IMR-90 (cell line): ENCODE results near the gene ZNF467. TPM values are rescaled to one million over a fixed set of nuclear protein-coding genes. Genes with fewer than 3 reads are reported as not detected.

ENCODE experiments used
- ATAC-seq: fragments of 200-7000 bp; cut with Tn5 transposase; 2 replicates; pipeline ENCODE4 v1.9.1; 2020; ENCODE audit warnings: low read depth, mild to moderate bottlenecking, moderate library complexity
- BruUV-seq: library from RNA; stranded (reverse); fragments of 400-500 nt; replicated peaks from 2 replicates; lab custom pipeline; 2021; lab: Mats Ljungman, UMichigan
- CTCF ChIA-PET: fragments of 300-600 bp; formaldehyde crosslinking; extraction: SDS; loops from one replicate; lab custom pipeline; 2021; ENCODE audit warnings: antibody characterized with exemption; lab: Yijun Ruan, JAX
- POLR2A ChIA-PET: fragments of 300-600 bp; sonication (Branson Sonifier 250); formaldehyde crosslinking; loops from one replicate; lab custom pipeline; 2022; ENCODE audit warnings: antibody characterized with exemption; ENCODE audit not compliant: unreplicated experiment; lab: Charles Lee
- DNase-seq: peaks from one replicate; pipeline ENCODE4 v3.0.0; 2013
- H2AFZ ChIP-seq: replicated peaks from 2 replicates; pipeline ENCODE3; 2013; ENCODE audit warnings: low read length, mild to moderate bottlenecking; ENCODE audit not compliant: poor library complexity
- H2AK5ac ChIP-seq: 2 replicates; pipeline ENCODE4 v1.6.1; 2013; ENCODE audit warnings: low read depth, low read length, inconsistent platforms
- H2AK9ac ChIP-seq: replicated peaks from 2 replicates; pipeline ENCODE3; 2013; ENCODE audit warnings: mild to moderate bottlenecking, low read depth, low read length, moderate library complexity; ENCODE audit not compliant: poor library complexity
- H2BK120ac ChIP-seq: 2 replicates; pipeline ENCODE4 v1.6.1; 2013; ENCODE audit warnings: low read depth, low read length, inconsistent platforms
- H2BK15ac ChIP-seq: 3 replicates; pipeline ENCODE4 v1.6.1; 2013; ENCODE audit warnings: low read depth, low read length, inconsistent platforms
- H2BK20ac ChIP-seq: 2 replicates; pipeline ENCODE4 v1.6.1; 2013; ENCODE audit warnings: low read depth, mild to moderate bottlenecking, inconsistent platforms, low read length, moderate library complexity
- H2BK5ac ChIP-seq: 2 replicates; pipeline ENCODE4 v1.6.1; 2013; ENCODE audit warnings: mild to moderate bottlenecking, low read depth, low read length, inconsistent platforms; ENCODE audit not compliant: poor library complexity, severe bottlenecking
- H3K14ac ChIP-seq: replicated peaks from 2 replicates; pipeline ENCODE4 v1.6.1; 2013; ENCODE audit warnings: low read depth, low read length, inconsistent platforms
- H3K18ac ChIP-seq: 2 replicates; pipeline ENCODE4 v1.6.1; 2013; ENCODE audit warnings: low read depth, low read length, control low read depth
- H3K23ac ChIP-seq: 2 replicates; pipeline ENCODE4 v1.6.1; 2013; ENCODE audit warnings: low read depth, low read length, inconsistent platforms
- H3K27ac ChIP-seq: 2 replicates; pipeline ENCODE4 v1.5.1; 2013; ENCODE audit warnings: mild to moderate bottlenecking, control low read depth, low read length; ENCODE audit not compliant: insufficient read depth
- H3K27me3 ChIP-seq: 2 replicates; pipeline ENCODE4 v1.6.1; 2013; ENCODE audit warnings: low read length; ENCODE audit not compliant: control insufficient read depth, insufficient read depth
- H3K36me3 ChIP-seq: 2 replicates; pipeline ENCODE4 v1.6.1; 2013; ENCODE audit warnings: low read length, mixed read lengths; ENCODE audit not compliant: control insufficient read depth, insufficient read depth
- H3K4ac ChIP-seq: 2 replicates; pipeline ENCODE4 v1.6.1; 2013; ENCODE audit warnings: low read depth, low read length, inconsistent platforms
- H3K4me1 ChIP-seq: 2 replicates; pipeline ENCODE4 v1.6.1; 2013; ENCODE audit warnings: low read length, mixed read lengths; ENCODE audit not compliant: control insufficient read depth, insufficient read depth
- H3K4me2 ChIP-seq: 2 replicates; pipeline ENCODE4 v1.6.1; 2013; ENCODE audit warnings: low read depth, mild to moderate bottlenecking, control low read depth, low read length, moderate library complexity
- H3K4me3 ChIP-seq: 2 replicates; pipeline ENCODE4 v1.5.1; 2013; ENCODE audit warnings: low read depth, mild to moderate bottlenecking, control low read depth, low read length, moderate library complexity; ENCODE audit not compliant: insufficient read depth
- H3K56ac ChIP-seq: 2 replicates; pipeline ENCODE4 v1.6.1; 2013; ENCODE audit warnings: low read length, inconsistent platforms; ENCODE audit not compliant: insufficient read depth; ENCODE audit errors: extremely low read depth
- H3K79me1 ChIP-seq, 2 experiments: 2 replicates each; pipeline ENCODE4 v1.6.1; 2013; ENCODE audit warnings: low read length in 2 of 2, inconsistent platforms in 1 of 2, low read depth in 1 of 2
- H3K9ac ChIP-seq: 2 replicates; pipeline ENCODE4 v1.6.1; 2013; ENCODE audit warnings: low read depth, low read length, control low read depth
- H3K9me1 ChIP-seq: 2 replicates; pipeline ENCODE4 v1.6.1; 2013; ENCODE audit warnings: low read length, inconsistent platforms; ENCODE audit not compliant: insufficient read depth
- H3K9me3 ChIP-seq: 2 replicates; pipeline ENCODE4 v1.6.1; 2013; ENCODE audit warnings: low read length; ENCODE audit not compliant: control insufficient read depth, insufficient read depth
- H4K20me1 ChIP-seq: 2 replicates; pipeline ENCODE4 v1.6.1; 2013; ENCODE audit warnings: low read length, inconsistent platforms; ENCODE audit not compliant: insufficient read depth
- H4K5ac ChIP-seq: 2 replicates; pipeline ENCODE4 v1.6.1; 2013; ENCODE audit warnings: mild to moderate bottlenecking, low read depth, low read length, control low read depth
- H4K8ac ChIP-seq, 2 experiments: 2 replicates each; pipeline ENCODE4 v1.6.1; 2013; ENCODE audit warnings: low read depth in 2 of 2, low read length in 2 of 2, control low read depth in 1 of 2, inconsistent platforms in 1 of 2
- H4K91ac ChIP-seq: 2 replicates; pipeline ENCODE4 v1.6.1; 2013; ENCODE audit warnings: low read depth, low read length, inconsistent platforms; ENCODE audit not compliant: insufficient read depth
- BHLHE40 ChIP-seq: fragments of 150-350 bp; IDR thresholded peaks from 2 replicates; pipeline ENCODE4 v1.6.1; 2016; ENCODE audit warnings: mild to moderate bottlenecking, low read depth, low read length
- FOS ChIP-seq: fragments of 150-350 bp; IDR thresholded peaks from 2 replicates; pipeline ENCODE4 v1.6.1; 2016; ENCODE audit warnings: low read depth, low read length
- MAZ ChIP-seq: IDR thresholded peaks from 2 replicates; pipeline ENCODE4 v1.6.1; 2012; ENCODE audit warnings: low read depth, mild to moderate bottlenecking, low read length, improper control_type of control experiment, moderate library complexity, borderline replicate concordance
- NFE2L2 ChIP-seq: fragments of 150-350 bp; IDR thresholded peaks from 2 replicates; pipeline ENCODE4 v1.6.1; 2016; ENCODE audit warnings: low read depth, mild to moderate bottlenecking, low read length
- POLR2A ChIP-seq: IDR thresholded peaks from 2 replicates; pipeline ENCODE4 v1.6.1; 2012; ENCODE audit warnings: mild to moderate bottlenecking, low read depth, low read length
- RFX5 ChIP-seq: IDR thresholded peaks from 2 replicates; pipeline ENCODE4 v1.8.0; 2012; ENCODE audit warnings: low read depth, mild to moderate bottlenecking, low read length, moderate library complexity
- WGBS, 2 experiments: methylation state at CpG; one replicate each; pipeline versions ENCODE4 v1.1.5 to v1.1.7; 2013; ENCODE audit warnings: missing lambda C conversion rate in 2 of 2; ENCODE audit not compliant: insufficient read length in 1 of 2; ENCODE audit errors: extremely low coverage in 2 of 2; 5-methylcytosine and 5-hydroxymethylcytosine counted together
- dilution Hi-C: fragments of 300-500 bp; cut with HindIII; formaldehyde crosslinking; loops from one replicate; pipeline ENCODE4 v1.14.3; 2018; ENCODE audit warnings: low sequenced_read_pairs; ENCODE audit not compliant: unreplicated experiment
- in situ Hi-C: fragments of 300-500 bp; cut with MboI; formaldehyde crosslinking; loops from 3 replicates; pipeline ENCODE4 v1.14.3; 2019; ENCODE audit warnings: low sequenced_read_pairs, inconsistent platforms, mixed read lengths
- intact Hi-C: fragments of 100-400 bp; cut with micrococcal nuclease; formaldehyde crosslinking; loops from 2 replicates; pipeline ENCODE4 v1.10.0; 2022
- polyA plus RNA-seq, 3 experiments: library from polyadenylated mRNA; depleted of rRNA; stranded (reverse); fragments of >200 nt; gene quantifications; 2 replicates each; pipeline ENCODE4 v1.2.3, GENCODE V29; 2012; ENCODE audit warnings: low replicate concordance in 1 of 3
- total RNA-seq: library from RNA; depleted of rRNA; stranded (reverse); fragments of >200 nt; gene quantifications from 2 replicates; pipeline ENCODE4 v1.2.3, GENCODE V29; 2012

Gene ZNF467
- total and polyA plus RNA-seq, 2 of the 4 experiments (the other 2 are of a cell fraction) = 0.67 TPM; not detected in 1

GRCh38 chr7:149733131-149733923 is 40.1 kb downstream of the ZNF467 start:
- Histone ChIP-seq H3K4me3 (no peak overlapping the region), H3K4ac (no peak overlapping the region), H3K36me3 (peaks cover 30% of the 10 kb centered on the region), H3K27ac (no peak overlapping the region), H2BK5ac (no peak overlapping the region), H4K20me1 (no peaks in the 10 kb centered on the region), H2BK20ac (no peak overlapping the region), H2AFZ (no peak overlapping the region), H2BK120ac (no peak overlapping the region), H3K4me2 (no peak overlapping the region), H2AK9ac (no peak overlapping the region), H3K56ac (no peak overlapping the region), H2BK15ac (no peak overlapping the region), H2AK5ac (no peak overlapping the region), H3K9me1 (no peaks in the 10 kb centered on the region; the same call in 1 of the 2 replicates), H4K5ac (no peak overlapping the region), H3K9ac (no peak overlapping the region), H3K27me3 (peaks cover 1% of the 10 kb centered on the region; the same call in 1 of the 2 replicates), H4K8ac (no peak overlapping the region), H3K18ac (no peak overlapping the region), H3K4me1 (no peaks in the 10 kb centered on the region), H4K91ac (no peak overlapping the region), H3K23ac (no peak overlapping the region), H3K79me1 (no peaks in the 10 kb centered on the region), H3K9me3 (no peaks in the 10 kb centered on the region), H3K14ac (no peak overlapping the region)
- DNase-seq = no peak
- CTCF ChIA-PET = interaction anchor here (1.0 kb wide), 1 partner anchor 9 kb away, joined by 5 read pairs; no protein-coding TSS in a partner anchor
- POLR2A ChIA-PET = no interaction called here
- no peak for ATAC-seq
- TF ChIP-seq MAZ (no peak), BHLHE40 (no peak), POLR2A (no peak), RFX5 (no peak), FOS (no peak), NFE2L2 (no peak)
- in situ Hi-C loops = no loop called here
- dilution Hi-C loops = no loop called here
- intact Hi-C loops = no loop called here
- WGBS, 2 experiments = 93% methylated on average over 11 of the region's 30 CpGs; no CpG with 5 or more reads in 1 of the 2 experiments
- no TSS peak for BruUV-seq
